ENCODE measurements around the gene DENND1B. TPM values are rescaled to one million over a fixed set of nuclear protein-coding genes. Genes with fewer than 3 reads are reported as not detected.

The DENND1B gene
- total and polyA plus RNA-seq, 2 of the 8 experiments (the other 6 are each of a cell fraction or from before 2014, with no cell fraction given): 0.74 to 3.3 TPM

DNA sequence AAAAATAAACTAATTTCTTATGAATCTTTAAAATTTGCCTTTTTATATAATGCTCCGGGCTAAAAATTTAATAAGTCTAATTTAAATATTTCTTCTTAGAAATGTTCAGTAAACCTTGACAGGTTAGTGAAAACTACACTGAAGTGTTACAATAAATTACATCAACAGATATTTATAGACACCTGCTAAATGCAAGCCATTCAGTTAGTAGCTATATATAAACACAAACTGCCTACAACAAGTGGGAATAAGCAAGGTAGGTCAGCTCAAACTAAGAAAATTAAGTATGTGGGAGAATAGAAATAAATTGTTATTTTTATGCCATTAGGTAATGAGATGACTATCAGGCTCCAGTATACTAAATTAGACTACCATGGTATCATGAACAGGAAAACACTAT, 215.6 kb downstream of the DENND1B start (continued):
- TF ChIP-seq, protein P1, sequence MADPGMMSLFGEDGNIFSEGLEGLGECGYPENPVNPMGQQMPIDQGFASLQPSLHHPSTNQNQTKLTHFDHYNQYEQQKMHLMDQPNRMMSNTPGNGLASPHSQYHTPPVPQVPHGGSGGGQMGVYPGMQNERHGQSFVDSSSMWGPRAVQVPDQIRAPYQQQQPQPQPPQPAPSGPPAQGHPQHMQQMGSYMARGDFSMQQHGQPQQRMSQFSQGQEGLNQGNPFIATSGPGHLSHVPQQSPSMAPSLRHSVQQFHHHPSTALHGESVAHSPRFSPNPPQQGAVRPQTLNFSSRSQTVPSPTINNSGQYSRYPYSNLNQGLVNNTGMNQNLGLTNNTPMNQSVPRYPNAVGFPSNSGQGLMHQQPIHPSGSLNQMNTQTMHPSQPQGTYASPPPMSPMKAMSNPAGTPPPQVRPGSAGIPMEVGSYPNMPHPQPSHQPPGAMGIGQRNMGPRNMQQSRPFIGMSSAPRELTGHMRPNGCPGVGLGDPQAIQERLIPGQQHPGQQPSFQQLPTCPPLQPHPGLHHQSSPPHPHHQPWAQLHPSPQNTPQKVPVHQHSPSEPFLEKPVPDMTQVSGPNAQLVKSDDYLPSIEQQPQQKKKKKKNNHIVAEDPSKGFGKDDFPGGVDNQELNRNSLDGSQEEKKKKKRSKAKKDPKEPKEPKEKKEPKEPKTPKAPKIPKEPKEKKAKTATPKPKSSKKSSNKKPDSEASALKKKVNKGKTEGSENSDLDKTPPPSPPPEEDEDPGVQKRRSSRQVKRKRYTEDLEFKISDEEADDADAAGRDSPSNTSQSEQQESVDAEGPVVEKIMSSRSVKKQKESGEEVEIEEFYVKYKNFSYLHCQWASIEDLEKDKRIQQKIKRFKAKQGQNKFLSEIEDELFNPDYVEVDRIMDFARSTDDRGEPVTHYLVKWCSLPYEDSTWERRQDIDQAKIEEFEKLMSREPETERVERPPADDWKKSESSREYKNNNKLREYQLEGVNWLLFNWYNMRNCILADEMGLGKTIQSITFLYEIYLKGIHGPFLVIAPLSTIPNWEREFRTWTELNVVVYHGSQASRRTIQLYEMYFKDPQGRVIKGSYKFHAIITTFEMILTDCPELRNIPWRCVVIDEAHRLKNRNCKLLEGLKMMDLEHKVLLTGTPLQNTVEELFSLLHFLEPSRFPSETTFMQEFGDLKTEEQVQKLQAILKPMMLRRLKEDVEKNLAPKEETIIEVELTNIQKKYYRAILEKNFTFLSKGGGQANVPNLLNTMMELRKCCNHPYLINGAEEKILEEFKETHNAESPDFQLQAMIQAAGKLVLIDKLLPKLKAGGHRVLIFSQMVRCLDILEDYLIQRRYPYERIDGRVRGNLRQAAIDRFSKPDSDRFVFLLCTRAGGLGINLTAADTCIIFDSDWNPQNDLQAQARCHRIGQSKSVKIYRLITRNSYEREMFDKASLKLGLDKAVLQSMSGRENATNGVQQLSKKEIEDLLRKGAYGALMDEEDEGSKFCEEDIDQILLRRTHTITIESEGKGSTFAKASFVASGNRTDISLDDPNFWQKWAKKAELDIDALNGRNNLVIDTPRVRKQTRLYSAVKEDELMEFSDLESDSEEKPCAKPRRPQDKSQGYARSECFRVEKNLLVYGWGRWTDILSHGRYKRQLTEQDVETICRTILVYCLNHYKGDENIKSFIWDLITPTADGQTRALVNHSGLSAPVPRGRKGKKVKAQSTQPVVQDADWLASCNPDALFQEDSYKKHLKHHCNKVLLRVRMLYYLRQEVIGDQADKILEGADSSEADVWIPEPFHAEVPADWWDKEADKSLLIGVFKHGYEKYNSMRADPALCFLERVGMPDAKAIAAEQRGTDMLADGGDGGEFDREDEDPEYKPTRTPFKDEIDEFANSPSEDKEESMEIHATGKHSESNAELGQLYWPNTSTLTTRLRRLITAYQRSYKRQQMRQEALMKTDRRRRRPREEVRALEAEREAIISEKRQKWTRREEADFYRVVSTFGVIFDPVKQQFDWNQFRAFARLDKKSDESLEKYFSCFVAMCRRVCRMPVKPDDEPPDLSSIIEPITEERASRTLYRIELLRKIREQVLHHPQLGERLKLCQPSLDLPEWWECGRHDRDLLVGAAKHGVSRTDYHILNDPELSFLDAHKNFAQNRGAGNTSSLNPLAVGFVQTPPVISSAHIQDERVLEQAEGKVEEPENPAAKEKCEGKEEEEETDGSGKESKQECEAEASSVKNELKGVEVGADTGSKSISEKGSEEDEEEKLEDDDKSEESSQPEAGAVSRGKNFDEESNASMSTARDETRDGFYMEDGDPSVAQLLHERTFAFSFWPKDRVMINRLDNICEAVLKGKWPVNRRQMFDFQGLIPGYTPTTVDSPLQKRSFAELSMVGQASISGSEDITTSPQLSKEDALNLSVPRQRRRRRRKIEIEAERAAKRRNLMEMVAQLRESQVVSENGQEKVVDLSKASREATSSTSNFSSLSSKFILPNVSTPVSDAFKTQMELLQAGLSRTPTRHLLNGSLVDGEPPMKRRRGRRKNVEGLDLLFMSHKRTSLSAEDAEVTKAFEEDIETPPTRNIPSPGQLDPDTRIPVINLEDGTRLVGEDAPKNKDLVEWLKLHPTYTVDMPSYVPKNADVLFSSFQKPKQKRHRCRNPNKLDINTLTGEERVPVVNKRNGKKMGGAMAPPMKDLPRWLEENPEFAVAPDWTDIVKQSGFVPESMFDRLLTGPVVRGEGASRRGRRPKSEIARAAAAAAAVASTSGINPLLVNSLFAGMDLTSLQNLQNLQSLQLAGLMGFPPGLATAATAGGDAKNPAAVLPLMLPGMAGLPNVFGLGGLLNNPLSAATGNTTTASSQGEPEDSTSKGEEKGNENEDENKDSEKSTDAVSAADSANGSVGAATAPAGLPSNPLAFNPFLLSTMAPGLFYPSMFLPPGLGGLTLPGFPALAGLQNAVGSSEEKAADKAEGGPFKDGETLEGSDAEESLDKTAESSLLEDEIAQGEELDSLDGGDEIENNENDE (IDR thresholded peaks at IDR 0.05; ENCODE audit: insufficient replicate concordance, low read length): no peak
- no peak for TF ChIP-seq KDM4A (IDR thresholded peaks at IDR 0.05; ENCODE audit: low read depth, low read length, severe bottlenecking)

All from H1 (cell line).